Suppressor macrophage (primary cell): ENCODE data around the gene BOC.

Source experiments
- DNase-seq, 4 experiments: peaks; one replicate each; pipeline ENCODE4 v3.0.0-alpha.2; 2020 to 2022
- total RNA-seq, 17 experiments: gene quantifications; one replicate each; lab custom pipeline; 2026; ENCODE audit warnings: mixed read lengths in 6 of 17, inconsistent platforms in 3 of 17; lab: John Stamatoyannopoulos, UW

The BOC gene
- total RNA-seq = 0 to 42.8 (median 0.58) reads per million in 17 experiments

GRCh38 chr3:113211330-113212149 lies at the start of gene BOC:
Gene BOC (plus strand): TSS chr3:113211557. CDS start chr3:113249803, 38,246 bp downstream.
- peak in 3 of 4 experiments; percentile 16 to 33 (median 19) for DNase-seq

GRCh38 chr3:113161661-113162060 lies 49.7 kb upstream of the BOC start:
- DNase-seq = no peak

GRCh38 chr3:113163152-113163551 lies 48.2 kb upstream of the BOC start:
- no peak for DNase-seq

DNA sequence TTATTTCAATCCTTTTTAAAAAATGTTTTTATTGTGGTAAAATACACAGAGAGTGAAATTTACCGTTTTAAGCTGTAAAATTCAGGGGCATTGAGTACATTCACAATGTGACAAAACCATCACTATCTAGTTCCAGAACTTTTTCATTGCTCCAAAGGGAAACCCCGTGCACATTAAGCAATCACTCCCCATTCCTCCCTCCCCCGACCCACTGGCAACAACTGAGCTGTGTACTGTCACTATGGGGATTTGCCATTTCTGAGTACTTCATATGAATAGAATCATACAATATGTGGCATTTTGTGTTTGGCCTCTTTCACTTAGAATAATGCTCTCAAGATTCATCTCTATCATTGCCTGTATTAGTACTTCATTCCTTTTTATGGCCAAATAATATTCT lies 45.5 kb upstream of the BOC start:
- DNase-seq = no peak

DNA sequence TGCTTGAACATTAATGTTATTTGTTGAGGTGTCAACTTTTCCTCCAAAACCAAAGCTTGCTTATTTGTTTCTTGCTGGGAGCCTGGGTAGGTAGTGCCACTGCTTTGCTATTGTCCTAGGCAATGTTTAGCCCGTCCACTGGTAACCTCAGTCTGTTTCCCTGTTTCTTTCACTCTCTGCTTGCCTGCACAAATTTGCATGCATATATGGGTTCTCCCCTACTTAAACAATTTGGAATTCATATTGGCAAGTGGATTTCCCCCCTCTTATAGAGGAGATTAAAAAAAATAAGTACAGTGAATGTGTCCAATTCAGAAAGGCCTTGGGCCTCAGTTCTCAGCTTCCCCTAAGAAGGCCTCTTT lies 45.0 kb upstream of the BOC start:
- no peak for DNase-seq

- no peak for DNase-seq
Observed at GRCh38 chr3:113166719-113167492, 44.5 kb upstream of the BOC start.

GRCh38 chr3:113167825-113168801 lies 43.2 kb upstream of the BOC start:
- DNase-seq = no peak

DNA sequence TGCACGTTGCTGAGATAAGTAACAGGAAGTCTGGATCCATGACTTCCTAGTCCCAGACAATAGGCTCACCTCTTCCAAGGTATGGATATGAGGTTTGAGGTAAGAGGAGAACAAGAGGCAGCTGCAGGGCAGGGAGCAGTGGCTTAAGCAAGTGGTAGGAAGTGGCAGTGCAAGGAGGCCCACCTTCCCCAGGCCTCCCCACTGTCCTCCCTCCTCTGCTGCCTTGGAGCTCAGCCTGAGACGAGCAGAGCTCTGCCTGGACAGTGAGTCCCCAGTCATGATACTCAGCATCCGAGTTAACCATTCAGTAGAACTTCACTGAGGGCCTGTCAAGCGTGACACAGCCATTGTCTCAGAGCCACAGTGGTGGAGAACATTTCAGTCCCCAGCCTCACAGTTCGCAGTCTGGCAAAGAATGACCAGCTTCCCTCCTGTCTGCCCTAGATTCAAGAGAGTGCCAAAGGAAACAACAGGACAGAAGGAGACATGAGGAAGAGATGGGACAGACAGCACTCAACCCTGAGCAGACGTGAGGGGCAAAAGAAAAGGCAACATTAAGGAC lies 41.4 kb upstream of the BOC start:
- DNase-seq = peak in 1 of 4 experiments; percentile 2

GRCh38 chr3:113170771-113171170 lies 40.6 kb upstream of the BOC start:
- no peak for DNase-seq

DNA sequence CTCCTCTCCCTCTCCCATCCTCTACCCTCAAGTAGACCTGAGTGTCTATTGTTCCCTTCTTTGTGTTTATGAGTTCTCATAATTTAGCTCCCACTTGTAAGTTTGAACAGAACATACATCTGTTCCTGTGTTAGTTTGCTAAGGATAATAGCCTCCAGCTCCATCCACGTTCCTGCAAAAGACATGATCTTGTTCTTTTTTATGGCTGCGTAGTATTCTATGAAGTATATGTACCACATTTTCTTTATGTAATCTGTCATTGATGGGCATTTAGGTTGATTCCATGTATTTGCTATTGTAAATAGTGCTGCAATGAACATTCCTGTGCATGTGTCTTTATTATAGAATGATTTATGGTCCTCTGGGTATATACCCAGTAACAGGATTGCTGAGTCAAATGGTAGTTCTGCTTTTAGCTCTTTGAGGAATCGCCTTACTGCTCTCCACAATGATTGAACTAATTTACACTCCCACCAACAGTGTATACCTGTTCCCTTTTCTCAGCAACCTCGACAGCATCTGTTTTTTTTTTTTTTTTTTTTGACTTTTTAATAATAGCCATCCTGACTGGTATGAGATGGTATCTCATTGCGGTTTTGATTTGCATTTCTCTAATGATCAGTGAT lies 39.6 kb upstream of the BOC start:
- peak in 2 of 4 experiments; percentile 3 to 7 for DNase-seq

DNA sequence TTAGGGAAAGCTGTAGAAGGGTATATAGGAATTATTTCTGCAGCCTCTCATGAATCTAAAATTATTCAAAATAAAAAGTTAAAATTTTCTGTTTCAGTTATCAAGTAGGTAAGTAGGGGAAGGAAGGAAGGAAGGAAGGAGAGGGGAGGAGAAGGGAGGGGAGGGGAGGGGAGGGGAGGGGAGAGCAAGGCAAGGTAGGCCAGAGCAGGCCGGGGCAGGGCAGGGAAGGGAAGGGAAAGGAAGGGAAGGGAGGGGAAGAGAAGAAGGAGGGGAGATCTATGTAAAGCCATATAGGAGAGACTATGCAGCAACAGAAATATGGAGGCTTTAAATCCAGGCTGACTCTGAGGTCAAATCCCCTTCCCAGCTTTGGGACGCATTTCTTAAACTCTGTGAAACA lies 38.3 kb upstream of the BOC start:
- DNase-seq = no peak

- DNase-seq = no peak
Observed at GRCh38 chr3:113174304-113174703, 37.1 kb upstream of the BOC start.

DNA sequence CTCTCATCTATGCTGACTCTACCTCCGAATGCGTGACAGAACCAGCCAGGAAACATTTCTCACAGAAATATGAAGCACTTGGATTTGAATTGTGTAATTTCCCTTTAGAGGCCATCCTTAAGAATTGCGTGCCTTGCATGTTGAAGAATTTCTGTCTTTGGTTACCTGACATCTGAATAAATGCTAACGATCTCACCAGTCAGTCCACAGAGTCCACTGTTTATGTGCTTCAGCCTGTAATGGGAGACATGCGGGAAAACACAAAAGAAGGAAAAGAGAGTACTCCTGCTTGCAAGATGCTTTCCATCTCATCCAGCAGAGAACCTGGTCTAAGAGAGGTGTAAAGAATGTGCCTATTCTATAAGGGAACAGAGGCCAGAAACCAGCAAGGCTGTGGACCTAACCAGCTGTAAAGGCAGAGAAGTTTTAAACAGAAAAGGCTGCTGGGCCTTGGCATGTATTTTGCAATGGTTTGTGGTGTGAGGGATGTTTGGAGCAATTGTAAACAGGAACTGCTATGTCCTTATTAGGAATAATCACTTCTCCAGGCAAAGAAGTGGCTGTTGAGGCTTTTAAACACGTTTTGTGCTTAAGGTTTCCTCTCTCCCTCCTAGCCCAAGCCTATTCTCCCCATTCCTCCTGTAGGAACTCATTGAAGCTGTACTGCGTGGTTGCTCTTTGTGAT lies 36.4 kb upstream of the BOC start:
- peak; percentile 22 to 70 (median 48) for DNase-seq

- DNase-seq = peak in 2 of 4 experiments; percentile 2 to 12
Observed at GRCh38 chr3:113177526-113177925, 33.8 kb upstream of the BOC start.

GRCh38 chr3:113179235-113179824 lies 32.0 kb upstream of the BOC start:
- no peak for DNase-seq

DNA sequence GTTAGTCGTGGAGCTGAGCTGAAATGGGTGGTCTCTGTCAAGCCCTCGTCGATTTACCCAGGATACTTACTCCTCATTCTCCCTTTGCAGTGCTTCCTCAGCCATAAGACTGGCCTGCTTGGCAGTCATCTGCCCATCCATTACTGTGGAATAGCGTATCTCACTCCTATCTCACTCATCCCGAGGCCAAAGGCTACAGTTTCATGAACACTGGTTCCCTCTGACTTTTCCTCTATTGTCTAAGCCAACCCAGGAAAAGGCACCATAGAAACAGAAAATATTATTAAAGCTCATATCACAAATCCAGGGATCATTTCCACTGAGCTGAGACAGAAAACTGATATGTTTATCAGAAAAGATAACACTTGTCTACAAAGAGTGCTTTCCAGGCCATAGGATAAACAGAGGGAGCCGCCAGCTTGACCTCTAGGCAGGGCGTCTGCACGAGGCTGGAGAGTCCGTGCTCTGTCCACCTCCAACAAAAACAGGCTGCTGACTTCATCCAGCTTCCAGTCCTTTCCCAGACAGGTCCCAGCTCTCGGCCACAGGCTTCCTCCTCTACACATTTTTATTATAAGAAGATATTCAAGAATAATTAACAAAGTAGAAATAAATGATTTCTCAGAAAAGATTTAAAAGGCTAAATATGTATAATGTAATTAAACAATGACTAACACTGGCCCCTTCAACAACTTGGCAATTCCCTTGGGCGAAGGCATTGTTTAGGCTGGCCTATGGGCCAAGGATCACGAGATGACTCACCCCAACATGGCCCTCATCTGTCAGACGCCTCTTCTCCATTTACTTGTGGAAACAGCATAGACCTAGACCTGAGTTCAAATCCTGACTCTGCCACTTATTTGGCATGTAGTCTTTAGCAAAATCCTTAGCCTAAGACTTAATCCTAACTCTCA lies 27.4 kb upstream of the BOC start:
- DNase-seq = no peak

GRCh38 chr3:113185194-113185835 lies 26.0 kb upstream of the BOC start:
- DNase-seq = no peak

GRCh38 chr3:113186566-113186965 lies 24.8 kb upstream of the BOC start:
- DNase-seq = no peak

GRCh38 chr3:113193288-113193687 lies 18.1 kb upstream of the BOC start:
- DNase-seq = no peak
